T-helper 17 cell (primary cell): ENCODE results near the gene POLR3G. TPM values are rescaled to one million over a fixed set of nuclear protein-coding genes. Genes with fewer than 3 reads are reported as not detected.

Experiments used
- ATAC-seq: fragments of 150-1000 bp; cut with Tn5 transposase; 2 replicates; pipeline ENCODE4 v1.10.0; 2021; ENCODE audit warnings: mild to moderate bottlenecking, moderate library complexity
- DNase-seq, 3 donors: peaks; one replicate each; pipeline versions ENCODE4 v3.0.0 to v3.0.0-alpha.2; 2020 to 2021
- H3K9me3 ChIP-seq: one replicate; pipeline ENCODE4 v1.7.0; 2013; ENCODE audit warnings: low read length, mild to moderate bottlenecking; ENCODE audit not compliant: control insufficient read depth, poor library complexity, severe bottlenecking
- H3K27ac Mint-ChIP-seq: one replicate; pipeline ENCODE4 v1.8.0; 2022; ENCODE audit warnings: mild to moderate bottlenecking, moderate library complexity, mixed read lengths
- H3K27me3 Mint-ChIP-seq: one replicate; pipeline ENCODE4 v1.8.0; 2022; ENCODE audit warnings: mixed read lengths
- H3K36me3 Mint-ChIP-seq: one replicate; pipeline ENCODE4 v1.8.0; 2022; ENCODE audit warnings: low read depth, mixed read lengths
- H3K4me1 Mint-ChIP-seq: one replicate; pipeline ENCODE4 v1.8.0; 2022; ENCODE audit warnings: mild to moderate bottlenecking, mixed read lengths
- H3K4me3 Mint-ChIP-seq: one replicate; pipeline ENCODE4 v1.8.0; 2022; ENCODE audit warnings: mild to moderate bottlenecking, moderate library complexity, mixed read lengths
- total RNA-seq, 4 donors: library from RNA in 2 of 4; stranded (reverse) in 2 of 4; gene quantifications; one replicate each; pipeline ENCODE4 v1.2.3 and lab custom pipeline; 2022 to 2026

POLR3G gene
- total RNA-seq, 2 donors from 2014 or later, result 0.21 to 0.77 TPM

DNA sequence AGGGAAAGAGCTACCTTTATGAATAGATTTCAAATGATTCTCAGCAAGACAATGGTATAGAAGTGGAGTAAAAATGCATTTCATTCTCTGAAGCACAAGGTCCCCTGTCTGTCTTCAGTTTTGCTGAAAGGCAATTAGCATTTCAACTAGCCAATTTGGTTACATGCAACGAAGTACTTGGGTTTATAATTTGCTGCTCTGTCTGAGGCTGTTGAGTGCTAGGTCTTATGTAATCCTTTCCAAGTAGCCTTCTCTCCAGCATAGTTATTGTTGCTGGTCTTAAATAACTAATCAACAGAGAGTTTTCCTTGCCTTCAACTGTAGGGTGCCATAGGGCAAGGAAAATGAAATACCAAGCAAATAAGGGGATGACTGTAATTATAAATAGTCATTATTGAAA, 88.4 kb downstream of the POLR3G start:
- no peaks in the 10 kb centered on the region for H3K9me3 ChIP-seq
- H3K27ac Mint-ChIP-seq, result no peak overlapping the region
- ATAC-seq, result no peak
- no peak for DNase-seq
- peaks cover 10% of the 10 kb centered on the region for H3K4me1 Mint-ChIP-seq
- H3K36me3 Mint-ChIP-seq, result no peaks in the 10 kb centered on the region
- no peak overlapping the region for H3K4me3 Mint-ChIP-seq
- peaks cover 40% of the 10 kb centered on the region for H3K27me3 Mint-ChIP-seq

Other genes with a start within 250 kb of the POLR3G start
- 1 to 10 TPM; 2.5 to 4.5 TPM for gene CETN3, start 65.1 kb upstream of the POLR3G start, total RNA-seq
- 1 to 10 TPM; 3.7 to 4.4 TPM for gene MBLAC2, start 93 bp upstream of the POLR3G start, total RNA-seq
- 10 to 100 TPM; 17.8 to 24.7 TPM for gene LYSMD3, start 54.7 kb downstream of the POLR3G start, total RNA-seq
- gene ADGRV1, start 83.9 kb downstream of the POLR3G start, total RNA-seq, result under 1 TPM; 0.44 to 0.52 TPM